Measurements from ENCODE around the gene SLC10A3. TPM values are rescaled to one million over a fixed set of nuclear protein-coding genes. Genes with fewer than 3 reads are reported as not detected.

Gene SLC10A3
- total and polyA plus RNA-seq, 2 of the 8 experiments (the other 6 are each of a cell fraction or from before 2014, with no cell fraction given), result 6.8 to 9.5 TPM

DNA sequence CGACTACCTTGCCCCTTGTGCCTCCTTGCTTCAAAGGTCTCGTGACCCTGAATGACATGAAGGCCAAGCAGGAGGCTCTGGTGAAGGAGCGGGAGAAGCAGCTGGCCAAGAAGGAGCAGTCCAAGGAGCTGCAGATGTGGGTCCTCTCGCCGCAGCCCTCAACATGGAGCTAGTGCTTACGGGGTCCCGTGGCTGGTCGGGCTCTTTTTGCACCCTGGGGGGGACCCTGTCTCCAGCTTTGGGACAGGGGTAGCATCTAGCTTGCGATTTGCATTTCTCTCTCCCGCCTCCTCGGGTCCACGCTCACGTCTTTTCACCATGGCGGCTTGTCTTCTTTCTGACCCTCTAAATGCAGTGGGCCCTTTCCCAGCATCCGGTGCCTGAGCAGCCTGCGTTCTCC is 44.7 kb downstream of the SLC10A3 start:
- Histone ChIP-seq H2AK5ac (ENCODE audit: low read depth, low read length) (no peak overlapping the region), H3K4me3 (ENCODE audit: extremely low read depth in 1 of 4, insufficient read depth in 2 of 4, low read depth in 3 of 4, low read length in 4 of 4) (no peak overlapping the region), H3K27ac (ENCODE audit: low read depth, low read length) (no peak overlapping the region), H3K4ac (replicated peaks; ENCODE audit: insufficient read length, low read depth, low read length) (no peak overlapping the region), H3K79me1 (ENCODE audit: low read depth, low read length) (no peaks in the 10 kb centered on the region; the same call in 1 of the 2 replicates), H3K23me2 (ENCODE audit: low read depth, low read length) (peaks cover 3% of the 10 kb centered on the region; the same call in 1 of the 2 replicates), H4K5ac (ENCODE audit: insufficient read length, low read depth, low read length) (no peak overlapping the region), H3K9ac (replicated peaks in 1 of 4; ENCODE audit: extremely low read depth in 1 of 4, low read depth in 3 of 4, low read length in 3 of 4) (no peak overlapping the region), H2BK20ac (ENCODE audit: low read length) (no peak overlapping the region), H3K14ac (ENCODE audit: insufficient read length) (no peak overlapping the region), H2BK120ac (replicated peaks; ENCODE audit: low read depth, low read length) (no peak overlapping the region), H4K8ac (ENCODE audit: extremely low read depth, insufficient read depth, low read length) (no peak overlapping the region), H3K4me1 (replicated peaks in 1 of 4; ENCODE audit: control insufficient read depth in 3 of 4, insufficient read depth in 4 of 4, low read length in 3 of 4) (peaks cover 0 to 4% (median 0%) of the 10 kb centered on the region in 4 experiments; a peak in 1 of 7 replicates), H4K91ac (replicated peaks; ENCODE audit: insufficient read length, low read length) (no peak overlapping the region), H2BK5ac (ENCODE audit: low read depth, low read length) (no peak overlapping the region), H3K36me3 (ENCODE audit: control insufficient read depth in 2 of 4, insufficient read depth in 4 of 4, low read length in 3 of 4) (peaks cover 0 to 26% (median 12%) of the 10 kb centered on the region in 4 experiments; a peak in 5 of 8 replicates), H3K23ac (ENCODE audit: insufficient read length) (no peak overlapping the region), H2BK12ac (ENCODE audit: low read depth, low read length) (no peak overlapping the region), H3K79me2 (ENCODE audit: control insufficient read depth in 1 of 2, insufficient read depth in 2 of 2, low read length in 2 of 2) (no peaks in the 10 kb centered on the region; a peak in 1 of 4 replicates), H3K9me3 (ENCODE audit: insufficient read depth in 2 of 2, low read depth in 1 of 2, low read length in 1 of 2) (no peaks in the 10 kb centered on the region), H3K18ac (ENCODE audit: extremely low read depth, low read length) (no peak overlapping the region), H3K27me3 (replicated peaks in 1 of 4; ENCODE audit: control insufficient read depth in 3 of 4, extremely low read depth in 1 of 4, insufficient read depth in 3 of 4, low read length in 3 of 4) (no peaks in the 10 kb centered on the region), H2BK15ac (ENCODE audit: low read length) (no peak overlapping the region), H4K20me1 (replicated peaks in 1 of 2; ENCODE audit: control insufficient read depth in 1 of 2, insufficient read depth in 2 of 2, low read length in 2 of 2) (peaks cover 0 to 2% of the 10 kb centered on the region in 2 experiments), H3K56ac (replicated peaks; ENCODE audit: insufficient read length, low read depth, low read length) (no peak overlapping the region), H3K4me2 (ENCODE audit: insufficient read depth in 1 of 2, low read depth in 2 of 2, low read length in 2 of 2) (no peak overlapping the region), H2AFZ (ENCODE audit: low read length) (no peak overlapping the region)
- TF ChIP-seq SP2 (IDR thresholded peaks at IDR 0.05; ENCODE audit: low read length), result no peak
- TF ChIP-seq, protein P1, sequence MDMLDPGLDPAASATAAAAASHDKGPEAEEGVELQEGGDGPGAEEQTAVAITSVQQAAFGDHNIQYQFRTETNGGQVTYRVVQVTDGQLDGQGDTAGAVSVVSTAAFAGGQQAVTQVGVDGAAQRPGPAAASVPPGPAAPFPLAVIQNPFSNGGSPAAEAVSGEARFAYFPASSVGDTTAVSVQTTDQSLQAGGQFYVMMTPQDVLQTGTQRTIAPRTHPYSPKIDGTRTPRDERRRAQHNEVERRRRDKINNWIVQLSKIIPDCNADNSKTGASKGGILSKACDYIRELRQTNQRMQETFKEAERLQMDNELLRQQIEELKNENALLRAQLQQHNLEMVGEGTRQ (IDR thresholded peaks at IDR 0.05; ENCODE audit: low read length), result no peak
- 98% methylated on average over 11 of the region's 16 CpGs; no CpG with 5 or more reads in 1 of the 2 experiments for WGBS, 2 experiments (ENCODE audit: extremely low coverage in 1 of 2, insufficient coverage in 1 of 2, insufficient read length in 1 of 2, insufficient replicate concordance in 2 of 2, low coverage in 1 of 2, low lambda C conversion rate in 2 of 2, missing lambda C conversion rate in 1 of 2)
- CTCF ChIA-PET (ENCODE audit: partially characterized antibody), result interaction anchor here (0.6 to 1.6 kb wide), 6 partner anchors 20 to 266 kb away, joined by 3 read pairs; partner anchors contain the start of gene SLC10A3
- POLR2A ChIA-PET (ENCODE audit: partially characterized antibody), result interaction anchor here (1.0 to 1.7 kb wide), 4 partner anchors 15 to 76 kb away, joined by 3 to 4 read pairs (median 4); partner anchors contain the start of gene RPL10
- DNase-seq (ENCODE audit: low read depth in 1 of 2, low spot score in 2 of 2) (no peak), FAIRE-seq (no peak)

Measured in H1 (cell line).